Colonic mucosa (tissue), 4 donors: ENCODE results near the gene LDLRAD2. TPM values are rescaled to one million over a fixed set of nuclear protein-coding genes. Genes with fewer than 3 reads are reported as not detected.

Experiments
- DNase-seq: peaks from one replicate; pipeline ENCODE4 v3.0.0-alpha.2; 2020
- H3K27ac ChIP-seq: fragments of 200-600 bp; one replicate; pipeline ENCODE4 v1.8.0; 2021
- H3K27me3 ChIP-seq: fragments of 200-600 bp; one replicate; pipeline ENCODE4 v1.8.0; 2021
- H3K36me3 ChIP-seq: fragments of 200-600 bp; one replicate; pipeline ENCODE4 v1.8.0; 2021
- H3K4me1 ChIP-seq: fragments of 200-600 bp; one replicate; pipeline ENCODE4 v1.8.0; 2021; ENCODE audit warnings: mild to moderate bottlenecking
- H3K4me3 ChIP-seq: fragments of 200-600 bp; one replicate; pipeline ENCODE4 v1.8.0; 2021
- H3K9ac ChIP-seq, 2 donors: one replicate each; pipeline ENCODE4 v1.7.0; 2013; ENCODE audit warnings: control low read depth in 2 of 2, low read depth in 2 of 2, low read length in 2 of 2
- H3K9me3 ChIP-seq: fragments of 200-600 bp; one replicate; pipeline ENCODE4 v1.8.0; 2021
- CTCF ChIP-seq: fragments of 200-600 bp; IDR thresholded peaks from one replicate; pipeline ENCODE4 v1.8.0; 2022; ENCODE audit warnings: antibody characterized with exemption, mild to moderate bottlenecking
- intact Hi-C: fragments of 100-400 bp; cut with DNase I; formaldehyde crosslinking; loops from one replicate; pipeline ENCODE4 v1.14.1; 2022
- total RNA-seq, 2 donors: library from RNA; stranded (reverse); fragmentation: NEBNext Ultra II Directional in 1 of 2; extraction: Animal tissue kit (Norgen Biotek cat#: 25700) in 1 of 2; gene quantifications; one replicate each; pipeline ENCODE4 v1.2.1, GENCODE V29; 2021
- donor health status: healthy.
- donor health status: DM: no; HTN: no; CAD: no.
- donor health status: DM: no; HTN: no; CAD: no.

The LDLRAD2 gene
- total RNA-seq, 2 donors from 2014 or later = 0.08 to 0.25 TPM

DNA sequence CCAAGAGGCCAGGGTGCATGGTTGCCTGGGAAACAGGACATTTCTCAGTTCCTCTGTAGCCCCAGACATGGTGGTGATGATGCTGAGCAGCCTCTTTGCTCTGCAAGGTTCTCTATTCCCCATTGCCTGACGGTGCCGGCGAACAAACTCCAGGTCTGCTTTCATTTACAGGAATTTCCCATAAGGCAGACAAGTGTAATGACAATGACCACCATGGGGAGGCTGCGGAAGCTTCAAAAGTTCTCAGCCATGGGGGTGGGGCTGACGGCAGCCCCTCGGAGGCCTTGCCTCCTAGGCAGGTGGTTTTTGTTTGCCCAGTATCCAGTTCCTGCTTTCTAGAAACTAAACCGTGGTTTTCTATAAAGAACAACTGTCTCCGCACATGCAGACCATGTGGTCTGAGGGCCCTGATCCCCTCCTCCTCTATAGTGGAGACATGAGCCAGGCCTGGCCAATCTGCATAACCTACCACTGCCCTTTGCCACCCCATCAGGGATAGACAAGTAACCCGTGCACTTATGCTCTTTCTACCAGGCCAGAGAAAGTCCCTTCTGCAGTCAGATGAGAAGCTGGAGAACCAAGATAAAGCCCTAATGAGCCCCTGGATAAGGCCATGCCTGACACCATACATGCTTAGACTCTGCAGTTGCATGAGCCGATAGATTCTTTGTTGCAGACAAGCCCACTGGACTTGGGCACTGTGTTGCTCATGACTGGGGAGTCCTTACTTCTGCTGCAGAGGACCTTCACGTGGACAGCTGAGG lies 54.1 kb downstream of the LDLRAD2 start:
- Histone ChIP-seq H3K27me3 (no peaks in the 10 kb centered on the region), H3K36me3 (peaks cover 5% of the 10 kb centered on the region), H3K4me3 (no peak overlapping the region), H3K4me1 (no peaks in the 10 kb centered on the region), H3K27ac (no peak overlapping the region), H3K9ac (no peak overlapping the region), H3K9me3 (no peaks in the 10 kb centered on the region)
- TF ChIP-seq CTCF = no peak
- intact Hi-C loops = no loop called here
- DNase-seq = no peak

DNA sequence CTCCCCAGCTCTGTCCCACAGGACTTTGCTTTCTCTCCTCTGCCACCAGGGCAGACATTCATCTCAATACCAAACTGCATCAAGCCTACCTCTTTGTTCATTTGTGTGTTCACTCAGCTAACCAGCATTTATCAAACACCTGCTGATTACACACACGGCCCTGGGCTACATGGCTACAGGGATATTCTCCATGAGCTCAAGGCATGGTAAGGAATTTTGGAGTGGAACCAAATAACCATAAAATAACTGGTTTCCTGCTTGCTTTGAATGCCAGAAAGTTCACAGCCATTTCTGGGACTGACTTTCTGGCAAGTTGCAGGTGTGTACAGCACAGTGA lies 54.6 kb downstream of the LDLRAD2 start:
- intact Hi-C loops = no loop called here
- H3K27me3 ChIP-seq = no peaks in the 10 kb centered on the region
- no peak for DNase-seq
- no peak overlapping the region for H3K9ac ChIP-seq
- no peaks in the 10 kb centered on the region for H3K9me3 ChIP-seq
- H3K4me3 ChIP-seq = no peak overlapping the region
- no peaks in the 10 kb centered on the region for H3K4me1 ChIP-seq
- no peak overlapping the region for H3K27ac ChIP-seq
- TF ChIP-seq CTCF = no peak
- no peaks in the 10 kb centered on the region for H3K36me3 ChIP-seq

DNA sequence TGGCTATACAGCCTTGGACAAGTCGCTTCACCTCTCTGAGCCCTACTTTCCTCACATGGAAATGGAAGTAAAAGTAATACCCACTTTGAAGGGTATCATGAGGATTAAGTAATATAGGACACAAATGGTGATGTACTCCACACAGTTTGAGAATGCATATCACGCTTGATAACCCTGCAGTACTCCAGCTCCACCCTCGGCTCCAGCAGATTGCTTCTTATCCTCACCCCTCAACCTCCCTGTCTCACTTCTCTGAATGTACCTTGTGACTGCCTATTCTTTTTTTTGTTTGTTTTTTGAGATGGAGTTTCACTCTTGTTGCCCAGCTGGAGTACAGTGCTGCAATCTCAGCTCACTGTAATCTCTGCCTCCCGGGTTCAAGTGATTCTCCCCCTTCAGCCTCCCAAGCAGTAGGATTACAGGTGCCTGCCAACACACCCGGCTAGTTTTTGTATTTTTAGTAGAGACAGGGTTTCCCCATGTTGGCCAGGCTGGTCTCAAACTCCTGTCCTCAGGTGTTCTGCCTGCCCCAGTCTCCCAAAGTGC lies 55.5 kb downstream of the LDLRAD2 start:
- Histone ChIP-seq H3K27me3 (no peaks in the 10 kb centered on the region), H3K4me1 (no peaks in the 10 kb centered on the region), H3K4me3 (no peak overlapping the region), H3K9me3 (no peaks in the 10 kb centered on the region), H3K9ac (no peak overlapping the region), H3K36me3 (no peaks in the 10 kb centered on the region), H3K27ac (no peak overlapping the region)
- TF ChIP-seq CTCF = no peak
- no peak for DNase-seq
- intact Hi-C loops = no loop called here

GRCh38 chr1:21868482-21868881 lies 56.4 kb downstream of the LDLRAD2 start:
- H3K9ac ChIP-seq = no peak overlapping the region
- H3K27ac ChIP-seq = no peak overlapping the region
- no peak for DNase-seq
- no peak for TF ChIP-seq CTCF
- intact Hi-C loops = no loop called here
- no peaks in the 10 kb centered on the region for H3K36me3 ChIP-seq
- H3K27me3 ChIP-seq = no peaks in the 10 kb centered on the region
- no peak overlapping the region for H3K4me3 ChIP-seq
- no peaks in the 10 kb centered on the region for H3K4me1 ChIP-seq
- no peaks in the 10 kb centered on the region for H3K9me3 ChIP-seq

DNA sequence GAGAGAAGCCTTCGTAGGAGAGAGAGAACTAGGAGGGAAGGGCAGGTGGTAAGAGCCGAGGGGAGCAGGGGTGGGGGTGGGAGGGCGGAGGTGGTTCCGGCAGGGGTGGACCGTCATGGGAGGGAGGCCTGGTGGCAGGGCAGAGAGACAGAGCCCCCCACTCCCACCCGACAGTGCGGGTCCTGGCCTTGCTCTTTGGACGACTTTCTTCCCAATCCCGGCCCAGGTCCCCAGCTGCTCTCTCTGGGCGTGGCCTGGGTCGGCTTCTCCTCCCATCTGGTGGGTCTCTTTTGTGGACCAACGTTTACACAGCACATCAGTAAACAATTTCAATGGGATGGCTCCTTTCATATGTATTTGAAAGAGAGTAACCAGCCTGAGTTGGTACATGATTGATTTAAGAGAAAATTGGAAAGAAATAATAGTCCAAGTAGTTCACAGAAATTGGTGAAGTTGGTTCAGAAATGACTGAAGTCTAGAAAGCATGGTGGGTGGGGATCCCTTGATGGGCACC lies 56.9 kb downstream of the LDLRAD2 start:
- no peaks in the 10 kb centered on the region for H3K9me3 ChIP-seq
- no peak overlapping the region for H3K27ac ChIP-seq
- H3K27me3 ChIP-seq = no peaks in the 10 kb centered on the region
- no peaks in the 10 kb centered on the region for H3K4me1 ChIP-seq
- H3K36me3 ChIP-seq = no peaks in the 10 kb centered on the region
- TF ChIP-seq CTCF = no peak
- no peak for DNase-seq
- no peak overlapping the region for H3K4me3 ChIP-seq
- H3K9ac ChIP-seq = no peak overlapping the region
- intact Hi-C loops = no loop called here
